SU-DHL-6 (cell line): ENCODE measurements around the gene VPS11.

Source experiments
- EZH2phosphoT487 ChIP-seq: fragments of 200-600 bp; sonication (generic), shearing (Covaris generic); conservative IDR thresholded peaks from 2 replicates; pipeline ENCODE4 v1.6.1; 2018; ENCODE audit warnings: mild to moderate bottlenecking, antibody characterized with exemption, low read length, moderate library complexity, mixed read lengths
- TF ChIP-seq, protein P1 (sequence below): fragments of 200-600 bp; sonication (generic); IDR thresholded peaks from one replicate; pipeline ENCODE4 v1.5.1; 2017; ENCODE audit warnings: antibody characterized with exemption, mild to moderate bottlenecking, low read length, moderate library complexity; ENCODE audit not compliant: insufficient read depth, poor library complexity, severe bottlenecking

DNA sequence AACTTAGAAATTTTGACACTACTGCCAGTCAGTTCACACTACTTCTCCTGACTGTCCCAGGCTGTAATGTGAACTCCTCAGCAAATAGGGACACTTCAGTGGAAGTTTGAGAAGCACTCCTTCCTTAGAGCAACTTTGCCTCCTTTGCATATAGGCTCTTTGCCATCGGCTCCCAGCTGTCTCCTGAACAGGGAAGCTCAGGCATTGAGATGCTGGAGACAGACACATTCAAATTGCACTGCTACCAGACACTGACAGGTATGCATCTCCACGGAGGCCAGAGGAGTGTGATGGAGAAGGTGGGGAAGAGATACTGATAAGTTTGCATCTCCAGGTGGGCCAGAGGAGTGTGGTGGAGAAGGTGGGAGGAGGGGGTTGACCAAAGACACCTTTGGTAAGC, 47.6 kb upstream of the VPS11 start:
- TF ChIP-seq, protein P1, sequence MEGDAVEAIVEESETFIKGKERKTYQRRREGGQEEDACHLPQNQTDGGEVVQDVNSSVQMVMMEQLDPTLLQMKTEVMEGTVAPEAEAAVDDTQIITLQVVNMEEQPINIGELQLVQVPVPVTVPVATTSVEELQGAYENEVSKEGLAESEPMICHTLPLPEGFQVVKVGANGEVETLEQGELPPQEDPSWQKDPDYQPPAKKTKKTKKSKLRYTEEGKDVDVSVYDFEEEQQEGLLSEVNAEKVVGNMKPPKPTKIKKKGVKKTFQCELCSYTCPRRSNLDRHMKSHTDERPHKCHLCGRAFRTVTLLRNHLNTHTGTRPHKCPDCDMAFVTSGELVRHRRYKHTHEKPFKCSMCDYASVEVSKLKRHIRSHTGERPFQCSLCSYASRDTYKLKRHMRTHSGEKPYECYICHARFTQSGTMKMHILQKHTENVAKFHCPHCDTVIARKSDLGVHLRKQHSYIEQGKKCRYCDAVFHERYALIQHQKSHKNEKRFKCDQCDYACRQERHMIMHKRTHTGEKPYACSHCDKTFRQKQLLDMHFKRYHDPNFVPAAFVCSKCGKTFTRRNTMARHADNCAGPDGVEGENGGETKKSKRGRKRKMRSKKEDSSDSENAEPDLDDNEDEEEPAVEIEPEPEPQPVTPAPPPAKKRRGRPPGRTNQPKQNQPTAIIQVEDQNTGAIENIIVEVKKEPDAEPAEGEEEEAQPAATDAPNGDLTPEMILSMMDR: no peak
- no peak for TF ChIP-seq EZH2phosphoT487
